Measurements from ENCODE around the gene CASQ2.
"Not testable (repeated sequence)": the region's sequence is repeated elsewhere in the genome, so short reads cannot be mapped to it uniquely, and the experiment has no call there.

DNA sequence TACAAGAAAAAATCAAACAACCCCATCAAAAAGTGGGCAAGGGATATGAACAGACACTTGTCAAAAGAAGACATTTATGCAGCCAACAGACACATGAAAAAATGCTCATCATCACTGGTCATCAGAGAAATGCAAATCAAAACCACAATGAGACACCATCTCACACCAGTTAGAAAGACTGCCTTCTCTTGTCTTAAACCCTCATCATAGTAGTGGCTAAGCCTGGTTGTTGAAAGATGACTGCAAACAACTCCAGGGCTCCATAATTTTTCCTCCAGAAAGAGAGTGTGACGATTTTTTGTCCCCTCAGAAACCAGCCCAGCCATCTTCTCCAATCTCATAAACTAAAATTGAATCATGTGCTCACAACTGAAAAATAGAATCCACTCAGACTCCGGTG lies 12.1 kb upstream of the CASQ2 start:
- TF ChIP-seq, protein P1, sequence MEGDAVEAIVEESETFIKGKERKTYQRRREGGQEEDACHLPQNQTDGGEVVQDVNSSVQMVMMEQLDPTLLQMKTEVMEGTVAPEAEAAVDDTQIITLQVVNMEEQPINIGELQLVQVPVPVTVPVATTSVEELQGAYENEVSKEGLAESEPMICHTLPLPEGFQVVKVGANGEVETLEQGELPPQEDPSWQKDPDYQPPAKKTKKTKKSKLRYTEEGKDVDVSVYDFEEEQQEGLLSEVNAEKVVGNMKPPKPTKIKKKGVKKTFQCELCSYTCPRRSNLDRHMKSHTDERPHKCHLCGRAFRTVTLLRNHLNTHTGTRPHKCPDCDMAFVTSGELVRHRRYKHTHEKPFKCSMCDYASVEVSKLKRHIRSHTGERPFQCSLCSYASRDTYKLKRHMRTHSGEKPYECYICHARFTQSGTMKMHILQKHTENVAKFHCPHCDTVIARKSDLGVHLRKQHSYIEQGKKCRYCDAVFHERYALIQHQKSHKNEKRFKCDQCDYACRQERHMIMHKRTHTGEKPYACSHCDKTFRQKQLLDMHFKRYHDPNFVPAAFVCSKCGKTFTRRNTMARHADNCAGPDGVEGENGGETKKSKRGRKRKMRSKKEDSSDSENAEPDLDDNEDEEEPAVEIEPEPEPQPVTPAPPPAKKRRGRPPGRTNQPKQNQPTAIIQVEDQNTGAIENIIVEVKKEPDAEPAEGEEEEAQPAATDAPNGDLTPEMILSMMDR (IDR thresholded peaks at IDR 0.05 in 2 of 3, conservative IDR thresholded peaks at IDR 0.05 in 1 of 3; ENCODE audit: borderline replicate concordance in 1 of 3, insufficient read depth in 1 of 3, low read depth in 2 of 3, low read length in 2 of 3), result not testable (repeated sequence)
- not testable (repeated sequence) for TF ChIP-seq FOSL1 (IDR thresholded peaks at IDR 0.05; ENCODE audit: low read depth); POLR2A (IDR thresholded peaks at IDR 0.05; ENCODE audit: borderline replicate concordance, extremely low read depth, insufficient read depth, insufficient read length); REST (IDR thresholded peaks at IDR 0.05; ENCODE audit: low read depth); EZH2 (IDR thresholded peaks at IDR 0.05); ATF3 (IDR thresholded peaks at IDR 0.05); ZNF274 (IDR thresholded peaks at IDR 0.05; ENCODE audit: low read depth, low read length); YY1 (IDR thresholded peaks at IDR 0.05; ENCODE audit: extremely low read depth, insufficient replicate concordance, low read depth, low read length); POLR2AphosphoS5 (IDR thresholded peaks at IDR 0.05; ENCODE audit: low read depth, low read length); SIN3A (IDR thresholded peaks at IDR 0.05; ENCODE audit: low read depth); ELF1 (IDR thresholded peaks at IDR 0.05; ENCODE audit: borderline replicate concordance, low read depth); JUND (IDR thresholded peaks at IDR 0.05); CEBPB (IDR thresholded peaks at IDR 0.05; ENCODE audit: low read depth); TCF7L2 (IDR thresholded peaks at IDR 0.05; ENCODE audit: borderline replicate concordance, extremely low read depth, insufficient read depth, insufficient read length)
